Measurements from ENCODE around the gene ADAMTSL1.

Gene ADAMTSL1

DNA sequence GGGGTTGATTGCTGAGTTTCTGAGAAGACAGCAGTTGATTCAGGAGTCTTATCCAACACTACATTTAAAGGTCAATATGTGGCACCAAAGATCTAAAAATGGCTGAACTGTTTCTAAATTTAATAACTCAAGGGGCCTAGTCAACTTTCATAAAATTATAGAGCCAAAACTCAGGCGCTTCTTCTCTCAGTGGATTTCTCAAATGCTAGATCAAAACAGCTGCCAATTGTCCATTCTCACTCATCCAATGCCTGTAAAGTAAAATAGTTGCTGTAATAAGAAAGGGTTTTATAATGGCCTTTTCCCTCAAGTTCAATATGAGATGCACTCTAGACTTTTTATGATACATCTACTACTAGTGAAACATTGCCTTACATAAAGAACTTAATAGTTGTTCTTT lies 26.5 kb downstream of the ADAMTSL1 start:
- DNase-seq, result no peak

DNA sequence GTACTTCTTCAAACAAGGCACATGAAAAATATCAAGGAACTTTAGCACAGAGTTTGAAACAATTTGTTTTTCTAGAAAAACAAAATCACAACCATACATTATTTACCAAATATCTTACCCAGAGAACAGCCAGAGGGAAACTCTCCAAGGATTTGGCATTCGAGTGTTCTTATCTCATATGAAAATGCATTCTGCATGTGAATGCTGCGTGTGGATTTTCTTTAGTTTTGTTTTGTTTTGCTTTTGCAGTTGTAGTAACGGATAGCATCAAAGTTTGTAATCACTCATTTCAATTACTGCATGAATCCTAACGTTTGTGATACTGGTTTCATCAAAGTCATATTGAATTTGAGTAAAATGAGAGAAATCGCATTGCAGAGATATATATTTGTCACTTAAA lies 28.0 kb downstream of the ADAMTSL1 start:
- no peak for DNase-seq

DNA sequence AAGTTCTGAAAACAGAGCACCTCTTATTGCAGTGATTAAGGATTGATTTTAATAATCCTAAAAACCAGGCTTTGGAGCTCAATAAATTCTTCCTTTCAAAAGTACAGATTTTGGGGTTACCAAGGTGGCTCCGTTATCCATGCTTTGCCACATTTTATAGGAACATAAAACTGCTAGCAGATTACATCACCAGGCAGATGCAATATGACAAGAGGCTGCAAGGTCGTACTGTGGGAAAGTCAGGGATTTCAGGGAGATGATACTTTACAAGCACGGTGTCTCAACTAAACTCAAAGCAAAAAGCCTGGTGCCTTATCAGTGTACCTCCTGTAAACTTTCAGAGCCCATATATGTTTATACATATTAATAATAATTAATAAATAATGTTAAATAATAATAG lies 28.6 kb downstream of the ADAMTSL1 start:
- no peak for DNase-seq

DNA sequence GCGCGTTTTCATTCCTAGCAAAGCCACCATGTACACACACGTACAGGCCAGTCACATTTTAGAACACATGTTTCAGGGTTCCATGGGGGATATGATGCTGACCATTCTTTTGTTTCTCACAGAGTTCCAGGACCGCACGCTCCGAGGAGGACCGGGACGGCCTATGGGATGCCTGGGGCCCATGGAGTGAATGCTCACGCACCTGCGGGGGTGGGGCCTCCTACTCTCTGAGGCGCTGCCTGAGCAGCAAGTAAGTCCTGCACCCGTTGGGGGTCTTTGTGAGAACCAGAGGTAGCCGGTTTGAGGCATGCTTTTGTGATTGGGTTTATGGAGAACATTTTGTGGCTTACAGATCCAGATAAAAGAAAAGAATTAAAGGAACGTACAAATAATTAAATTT lies 30.8 kb downstream of the ADAMTSL1 start:
- no peak for DNase-seq

DNA sequence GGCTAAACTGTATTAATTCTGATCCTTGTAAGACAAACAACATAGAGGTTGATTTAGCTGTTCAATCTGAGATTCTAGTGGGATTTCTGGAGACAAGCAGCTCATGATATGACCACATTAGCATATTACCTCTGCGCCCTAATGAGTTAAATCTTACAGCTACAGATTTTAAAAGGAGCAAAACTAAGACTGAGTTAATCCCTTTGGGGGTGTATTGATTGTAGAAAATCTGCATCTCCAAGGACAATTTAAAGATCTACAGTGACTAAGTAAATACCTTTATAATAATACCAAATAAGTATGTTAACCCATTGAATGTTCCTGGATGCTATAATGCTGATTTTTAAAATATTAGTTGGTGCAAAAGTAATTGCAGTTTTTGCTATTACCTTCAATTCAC lies 33.2 kb downstream of the ADAMTSL1 start:
- no peak for DNase-seq

DNA sequence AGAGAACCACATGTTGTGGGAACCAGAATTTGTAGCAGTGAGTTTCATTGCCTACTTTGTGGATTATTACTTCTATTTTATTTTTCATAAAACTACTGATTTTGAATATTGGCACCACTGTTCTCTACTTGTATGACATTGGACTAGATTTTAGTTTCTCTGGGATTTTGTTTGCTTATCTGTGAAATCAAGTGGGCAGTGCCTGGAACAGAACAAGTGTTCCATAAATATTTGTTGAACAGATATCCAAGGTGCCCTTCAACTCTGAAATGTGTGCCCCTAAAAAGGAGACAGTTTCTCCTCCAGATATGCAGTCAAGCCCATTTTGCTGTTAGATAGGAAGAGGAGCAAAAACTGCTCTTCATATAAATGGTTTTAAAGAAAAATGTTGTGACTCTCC lies 42.6 kb downstream of the ADAMTSL1 start:
- no peak for DNase-seq

DNA sequence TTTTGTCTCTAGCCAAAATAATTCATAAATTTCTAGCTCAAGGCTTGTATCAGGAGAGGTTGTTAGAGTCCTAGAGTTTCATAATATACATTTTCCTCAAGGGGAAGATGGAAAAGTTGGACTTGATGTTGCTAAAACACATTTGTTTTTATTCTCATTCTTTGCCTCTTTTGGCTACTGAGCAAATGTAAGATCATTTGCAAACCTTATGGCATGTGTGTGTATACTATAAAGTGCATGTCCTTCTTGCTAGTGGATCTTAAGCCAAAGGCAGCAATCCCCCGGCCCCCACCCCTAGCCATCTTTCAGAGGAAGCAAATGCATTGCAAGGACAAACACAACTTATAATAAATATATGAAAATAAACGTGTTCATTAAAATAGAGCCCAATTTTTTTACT lies 43.0 kb downstream of the ADAMTSL1 start:
- no peak for DNase-seq

DNA sequence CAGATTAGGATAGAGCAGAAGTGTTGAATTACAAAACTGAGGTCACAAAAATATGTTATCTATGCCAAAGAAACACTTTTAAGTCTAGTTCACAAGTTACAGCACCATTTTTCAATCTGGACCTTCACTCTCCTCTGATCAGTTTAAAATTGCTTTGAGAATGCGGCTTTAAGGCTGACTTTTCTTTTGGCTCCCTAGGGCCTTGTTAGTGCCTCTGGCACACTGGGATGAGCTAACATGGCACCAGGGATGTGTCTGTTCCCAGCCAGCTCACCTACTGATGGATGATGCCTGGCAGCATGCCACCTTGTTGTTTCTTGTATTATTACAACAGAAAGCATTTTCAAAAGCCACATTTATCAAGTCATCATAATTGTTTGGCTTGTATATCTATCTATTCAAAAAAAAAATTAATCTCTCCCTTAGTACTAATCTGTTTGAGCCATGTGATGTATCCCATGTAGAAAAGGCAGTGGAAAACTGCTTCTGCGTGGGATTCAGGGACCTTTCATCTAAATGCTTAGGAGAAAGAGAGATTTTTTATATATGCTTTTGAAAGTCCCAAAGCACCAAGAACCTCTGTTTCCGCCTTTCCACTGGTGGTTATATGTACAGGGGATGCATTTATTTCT lies 46.6 kb downstream of the ADAMTSL1 start:
- DNase-seq, result no peak

DNA sequence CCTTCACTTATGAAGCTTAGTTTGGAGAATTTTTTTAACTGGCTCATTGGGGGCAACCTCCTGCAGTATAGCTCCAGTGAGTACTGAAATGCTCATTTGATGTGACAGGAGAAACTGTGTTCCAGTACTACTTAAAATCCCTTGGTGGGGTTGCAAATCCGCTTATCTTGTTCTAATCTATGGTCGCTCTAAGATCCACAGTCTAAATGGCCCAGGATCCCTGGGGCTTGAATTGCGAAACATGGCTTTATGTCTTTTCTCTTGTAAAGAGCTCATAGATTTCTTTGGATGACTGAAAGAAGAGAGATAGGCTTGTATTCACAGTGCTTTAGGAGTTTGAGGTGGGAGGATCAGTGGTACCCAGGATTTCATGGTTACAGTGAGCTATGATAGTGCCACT lies 52.7 kb downstream of the ADAMTSL1 start:
- DNase-seq, result no peak

DNA sequence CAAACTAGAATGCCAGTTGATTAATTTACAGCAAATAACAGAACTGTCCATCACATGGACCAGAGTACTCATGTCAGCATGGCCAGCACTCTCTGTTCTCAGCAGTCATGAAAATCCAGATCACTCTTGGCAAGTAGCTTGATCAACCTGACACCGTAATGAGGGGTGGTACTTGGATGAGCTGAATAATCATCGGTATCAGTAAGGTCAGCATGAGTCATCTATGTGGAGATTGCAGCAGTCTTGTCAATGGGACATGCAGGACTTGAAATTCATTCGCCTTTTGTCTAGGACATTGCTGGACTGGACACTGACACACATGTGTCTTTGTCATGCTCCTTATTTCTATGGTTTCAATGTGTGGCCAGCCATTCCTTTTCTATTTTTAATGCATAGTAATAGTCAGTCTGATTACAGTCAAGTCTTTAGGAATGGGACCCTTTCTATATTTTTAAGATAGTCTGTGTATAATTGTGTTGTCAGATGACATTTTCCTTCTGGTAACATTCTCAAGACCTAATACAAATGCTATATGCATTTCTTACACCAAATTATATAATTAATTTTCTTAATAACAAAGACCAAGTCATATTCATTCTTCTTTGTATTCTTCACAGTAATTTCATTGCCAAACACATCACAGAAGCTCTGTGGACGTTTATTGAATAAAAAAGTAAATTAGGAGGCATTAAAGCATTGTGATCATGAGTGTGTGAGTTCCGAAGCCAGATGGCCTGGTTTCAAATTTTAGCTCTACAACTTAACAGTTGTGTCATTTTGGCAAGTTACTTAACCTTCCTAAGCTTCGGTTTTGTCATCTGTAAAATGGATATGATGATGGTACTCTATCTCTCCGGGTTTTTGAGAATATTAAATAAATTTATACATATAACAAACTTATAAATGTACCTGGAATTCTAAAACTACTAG lies 57.4 kb downstream of the ADAMTSL1 start:
- no peak for DNase-seq

DNA sequence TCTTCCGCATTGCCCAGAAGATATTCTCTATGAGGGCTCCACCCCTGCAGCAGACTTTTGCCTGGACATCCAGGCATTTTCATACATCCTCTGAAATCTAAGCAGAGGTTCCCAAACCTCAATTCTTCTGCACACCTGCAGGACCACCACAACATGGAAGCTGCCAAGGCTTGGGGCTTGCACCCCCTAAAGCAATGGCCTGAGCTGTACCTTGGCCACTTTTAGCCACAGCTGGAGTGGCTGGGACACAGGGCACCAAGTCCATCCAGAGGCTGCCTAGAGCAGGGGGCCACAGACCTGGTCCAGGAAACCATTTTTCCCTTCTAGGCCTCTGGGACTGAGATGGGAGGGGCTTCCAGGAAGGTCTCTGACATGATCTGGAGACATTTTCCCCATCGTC lies 60.7 kb downstream of the ADAMTSL1 start:
- DNase-seq, result no peak

DNA sequence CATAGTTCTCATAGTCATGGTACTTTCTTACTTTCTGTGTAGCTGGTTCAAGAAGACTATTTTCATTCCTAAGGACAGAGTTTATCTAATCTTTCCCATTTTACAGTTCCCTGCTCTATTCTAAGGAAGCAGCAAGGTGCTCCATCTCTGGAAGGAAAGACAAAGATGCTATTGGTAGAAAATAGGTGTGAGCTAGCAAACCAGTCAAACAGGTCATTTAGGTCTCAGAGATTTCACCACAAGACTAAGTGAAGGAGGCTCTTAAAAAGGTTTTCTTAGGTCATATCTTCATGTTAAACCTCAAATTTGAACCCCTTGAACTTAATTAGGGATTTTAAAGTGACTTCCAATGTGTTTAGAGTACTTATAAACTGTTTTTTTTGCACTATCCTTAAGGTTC lies 62.6 kb downstream of the ADAMTSL1 start:
- no peak for DNase-seq

DNA sequence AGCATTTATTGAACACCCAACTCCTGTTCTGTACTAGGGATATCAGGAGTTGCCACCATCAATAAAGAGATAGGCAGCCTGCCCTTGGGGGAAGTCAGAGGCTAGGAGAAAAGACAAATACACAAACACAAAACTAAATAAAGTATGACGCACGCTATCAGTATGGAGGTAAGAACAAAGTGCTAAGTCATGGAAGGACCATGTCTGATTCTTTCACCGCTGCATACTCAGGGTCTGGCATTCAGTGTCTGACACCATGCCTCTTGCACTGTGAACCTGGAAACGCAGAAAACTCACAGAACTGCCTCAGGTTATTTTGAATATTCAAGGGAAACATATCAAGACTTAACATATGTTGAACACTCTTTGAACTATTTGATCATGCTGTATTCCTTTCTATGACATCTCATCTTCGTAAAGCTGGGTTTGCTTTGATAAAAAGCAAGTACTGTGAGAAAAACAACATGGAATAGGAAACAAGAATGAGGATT lies 65.3 kb downstream of the ADAMTSL1 start:
- no peak for DNase-seq

DNA sequence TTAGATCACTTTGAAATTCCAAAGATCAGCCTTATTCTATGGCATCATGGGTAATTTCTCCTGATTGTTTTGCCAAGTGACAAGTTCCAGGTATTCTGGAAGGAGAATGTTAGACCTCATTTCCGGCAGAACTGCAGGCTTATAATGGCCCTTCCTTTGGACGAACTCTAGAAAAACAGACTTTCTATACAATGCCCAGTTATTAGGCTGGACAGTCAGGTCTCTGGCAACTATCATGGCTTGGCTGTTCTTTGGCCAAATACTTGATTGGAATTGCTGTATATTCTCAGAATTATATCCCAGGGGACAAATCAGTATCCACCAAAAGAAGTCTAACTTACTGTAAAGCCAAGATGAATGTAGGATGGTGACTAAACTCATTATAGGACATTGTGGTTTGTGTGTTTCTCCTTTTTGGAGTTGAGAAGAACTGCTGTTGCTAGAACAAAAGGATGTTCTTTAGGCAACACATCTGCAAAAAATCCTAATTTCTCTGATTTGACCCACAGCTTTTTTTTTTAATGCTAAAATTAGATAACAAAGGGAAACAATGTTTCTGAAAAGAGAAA lies 69.0 kb downstream of the ADAMTSL1 start:
- no peak for DNase-seq

DNA sequence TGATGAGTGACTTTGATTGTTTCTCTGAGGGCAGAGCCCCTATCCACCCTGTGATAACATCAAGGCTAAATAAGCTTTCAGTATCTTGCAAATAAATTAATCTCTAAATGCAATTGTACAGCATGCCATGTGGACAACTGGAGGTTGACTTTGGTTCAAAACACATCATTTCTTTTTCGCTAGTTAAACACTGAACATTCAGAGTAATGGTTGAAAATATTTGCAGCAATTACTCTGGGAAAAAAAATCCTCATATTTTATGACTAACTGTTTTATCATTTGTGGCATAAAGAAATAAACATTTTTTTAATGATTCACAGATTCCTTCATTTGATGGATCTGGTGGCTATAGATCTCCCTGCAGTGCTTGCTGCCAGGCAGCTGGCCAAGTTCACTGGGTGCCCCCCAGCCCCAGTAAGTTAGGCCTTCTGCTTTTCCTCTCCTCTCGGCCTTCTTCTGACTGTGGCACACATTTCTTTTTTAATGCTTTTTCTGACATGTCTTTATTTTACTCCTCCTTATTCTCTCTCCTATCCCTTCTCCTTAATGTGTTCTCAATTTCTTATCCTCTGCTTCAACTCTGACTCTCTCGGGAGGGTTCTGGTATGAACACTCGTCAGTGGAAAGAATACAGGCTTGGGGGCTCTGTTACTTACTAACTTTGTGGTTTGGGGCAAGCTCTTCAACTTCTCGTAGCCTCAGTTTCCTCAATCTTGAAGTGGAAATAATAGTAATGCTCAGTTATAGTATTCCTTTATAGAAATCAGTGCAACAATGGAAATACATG lies 69.6 kb downstream of the ADAMTSL1 start:
- DNase-seq, result no peak

DNA sequence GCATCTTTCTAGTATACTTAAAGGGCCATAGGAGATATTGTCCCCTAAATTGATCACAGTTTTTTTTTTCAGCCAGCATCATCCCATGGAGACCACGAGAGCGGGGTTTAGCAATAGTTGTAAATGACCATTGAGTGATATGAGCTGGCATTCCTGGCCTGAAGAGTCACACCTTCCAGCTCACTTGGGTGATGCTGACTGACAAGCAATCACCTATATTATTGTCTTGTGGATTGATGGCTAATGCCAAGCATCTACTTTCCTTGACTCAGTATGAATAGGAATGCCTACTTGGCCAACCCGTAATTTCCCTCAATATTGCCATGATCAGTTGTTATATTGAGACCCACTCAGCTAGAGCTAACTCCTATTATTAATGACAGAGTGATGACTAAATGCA lies 70.5 kb downstream of the ADAMTSL1 start:
- no peak for DNase-seq

DNA sequence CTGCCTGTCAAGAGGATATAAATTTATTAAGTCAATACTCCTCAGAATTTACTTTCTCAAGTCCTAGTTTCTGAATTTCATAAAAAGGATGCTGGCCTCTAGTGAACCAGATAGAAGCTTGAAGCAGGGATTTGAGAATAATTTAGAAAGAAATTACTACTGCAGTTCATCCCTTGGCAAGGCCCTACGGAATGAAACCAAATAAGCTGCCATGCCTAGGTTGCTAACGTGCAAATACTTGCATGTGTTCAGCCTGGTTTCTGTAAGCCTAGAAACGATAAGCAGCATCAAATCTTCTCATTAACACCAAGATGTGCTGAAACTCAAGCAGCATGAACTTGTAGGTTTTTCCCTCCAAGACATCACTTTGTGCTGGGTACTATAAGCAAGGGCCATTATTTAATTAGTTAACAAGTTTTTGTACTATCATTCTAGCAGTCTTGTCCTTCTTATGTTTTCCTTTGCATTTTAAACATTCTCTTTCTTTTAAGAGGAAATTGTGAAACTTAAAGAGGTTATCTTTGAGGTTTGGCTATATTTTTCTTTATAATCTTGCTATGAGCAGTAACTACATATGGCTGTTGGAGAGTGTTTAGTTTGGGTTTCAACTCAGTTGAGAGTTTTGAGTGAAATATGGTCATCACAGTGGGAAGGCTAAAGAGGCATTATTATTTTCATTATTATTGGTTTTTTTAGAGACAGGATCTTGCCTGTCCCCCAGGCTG lies 71.8 kb downstream of the ADAMTSL1 start:
- no peak for DNase-seq

DNA sequence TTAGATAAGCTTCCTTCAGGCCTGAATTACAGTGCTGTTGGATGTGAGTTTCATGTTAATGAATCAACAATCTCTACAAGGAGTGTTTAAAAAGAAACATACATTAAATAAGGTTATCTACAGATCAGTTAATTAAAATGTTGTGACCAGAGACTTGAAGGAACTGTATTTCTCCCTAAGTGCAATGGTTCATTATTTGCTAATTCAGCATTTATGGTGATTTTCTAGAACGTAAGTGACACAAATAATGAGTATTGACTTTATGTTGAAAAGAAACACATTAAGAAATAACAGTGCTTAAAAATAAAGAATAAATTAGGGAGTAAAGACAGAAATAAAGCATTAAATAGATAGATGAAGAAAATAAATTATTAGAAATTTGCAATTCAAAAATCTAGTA lies 74.5 kb downstream of the ADAMTSL1 start:
- no peak for DNase-seq

DNA sequence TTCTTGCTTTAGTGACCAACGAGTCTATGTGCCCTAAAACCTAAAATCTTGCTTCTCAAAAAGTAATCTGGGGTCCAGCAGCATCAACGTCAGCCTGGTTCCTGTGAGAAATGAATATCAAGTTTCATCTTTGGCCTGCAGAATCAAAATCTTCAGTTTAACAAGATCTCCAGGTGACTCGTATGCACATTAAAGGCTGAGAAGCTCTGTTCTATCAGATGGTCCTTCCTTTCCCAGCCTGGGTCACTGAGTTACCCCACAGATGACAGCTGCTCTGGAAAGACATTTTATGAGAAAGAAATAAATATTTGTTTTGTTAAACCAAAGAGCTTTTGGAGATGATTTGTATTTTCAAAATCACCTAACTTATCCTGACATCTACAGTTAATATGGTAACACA lies 75.8 kb downstream of the ADAMTSL1 start:
- DNase-seq, result no peak

DNA sequence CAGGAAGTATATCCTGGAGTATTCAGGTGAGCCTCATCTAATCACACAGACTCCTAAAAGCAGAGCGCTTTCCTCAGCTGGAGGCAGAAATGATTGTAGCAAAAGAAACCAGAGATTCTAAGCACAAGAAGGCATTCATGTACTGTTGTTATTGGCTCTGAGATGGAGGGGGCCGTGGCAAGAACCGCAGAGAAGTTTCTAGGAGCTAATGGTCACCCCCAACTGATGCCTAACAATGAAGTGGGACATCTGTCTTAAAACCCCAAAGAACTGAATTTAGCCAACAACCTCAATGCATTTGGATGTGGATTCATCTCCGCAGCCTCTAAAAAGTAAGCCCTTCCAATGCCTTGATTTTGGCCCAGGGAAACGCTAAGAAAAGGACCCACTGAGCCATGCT lies 76.3 kb downstream of the ADAMTSL1 start:
- no peak for DNase-seq

DNA sequence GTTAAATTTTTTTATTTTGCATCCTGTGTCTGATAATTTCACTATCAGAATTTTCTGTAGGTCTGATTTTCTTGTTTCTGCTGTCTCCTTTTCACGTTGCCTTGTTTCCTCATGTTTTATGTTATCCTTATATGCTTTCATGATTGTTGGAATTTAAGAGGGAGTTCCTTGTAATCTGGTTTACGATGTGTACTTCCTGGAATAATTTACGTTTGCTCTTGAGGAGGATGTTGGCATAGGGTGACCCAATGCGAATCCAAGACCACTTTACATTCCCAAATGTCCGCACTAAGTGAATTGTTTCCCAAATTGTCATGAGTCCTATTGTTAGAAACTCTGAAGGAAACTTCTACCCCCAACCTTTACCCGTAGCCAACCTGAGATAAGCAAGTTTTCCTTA lies 80.3 kb downstream of the ADAMTSL1 start:
- DNase-seq, result no peak

DNA sequence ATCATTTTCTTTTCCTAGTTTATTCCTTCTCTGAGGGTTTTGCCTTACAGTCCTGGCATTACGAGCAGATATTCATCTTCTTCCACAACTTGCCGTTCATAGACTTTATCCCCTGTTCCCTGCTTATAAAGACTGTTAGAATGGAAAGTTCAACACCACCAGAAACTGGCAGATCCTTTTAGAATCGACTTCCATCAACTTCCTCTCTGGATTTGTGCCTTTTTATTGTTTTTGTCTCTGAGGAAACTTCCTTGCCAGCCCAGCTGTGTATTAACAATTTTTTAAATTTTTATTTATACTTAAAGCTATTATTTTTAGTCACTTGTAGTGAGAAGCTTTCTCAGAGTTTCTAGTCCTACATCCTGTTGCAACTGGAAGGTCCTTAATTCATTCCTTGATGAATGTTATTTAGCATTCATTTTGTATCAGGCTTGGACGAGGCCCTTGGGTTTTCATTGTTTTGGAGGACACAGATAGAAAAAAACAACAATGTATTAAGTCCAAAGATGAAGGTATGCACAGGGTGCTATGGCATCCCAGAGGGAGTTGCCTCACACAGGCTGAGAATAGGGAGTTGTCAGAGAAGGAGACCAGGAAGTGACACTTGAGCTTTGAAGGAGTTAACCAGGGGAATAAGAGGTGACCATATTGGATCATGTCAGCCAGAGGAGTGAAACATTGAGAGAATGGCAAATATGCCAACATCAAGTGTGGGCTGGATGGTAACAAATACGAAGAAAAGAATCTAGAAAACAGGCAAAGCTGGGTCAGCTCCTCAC lies 81.3 kb downstream of the ADAMTSL1 start:
- DNase-seq, result no peak

Data from AML-193 (cell line).